ENCODE measurements around the gene CD300LF.
A peak's percentile ranks its signal among the peaks of the same experiment; 100 is the strongest.

Gene CD300LF

DNA sequence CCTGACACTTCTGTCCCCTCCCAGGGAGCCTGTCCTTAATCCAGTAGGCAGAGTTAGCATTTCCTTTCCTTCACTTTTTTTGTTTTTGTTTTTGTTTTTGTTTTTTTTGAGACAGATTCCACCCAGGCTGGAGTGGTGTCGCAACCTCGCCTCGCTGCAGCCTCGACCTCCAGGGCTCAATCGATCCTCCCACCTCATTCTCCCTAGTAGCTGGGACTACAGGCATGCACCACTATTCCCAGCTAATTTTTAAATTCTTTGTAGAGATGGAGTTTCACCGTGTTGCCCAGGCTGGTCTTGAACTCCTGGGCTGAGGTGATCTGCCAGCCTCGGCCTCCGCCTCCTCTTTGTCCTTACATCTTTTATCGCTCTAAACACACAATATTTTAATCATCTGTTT is 39.7 kb upstream of the CD300LF start:
- no peak overlapping the region for H2AFZ ChIP-seq (ENCODE audit: low read depth, low read length, severe bottlenecking)
- no peaks in the 10 kb centered on the region for H3K36me3 ChIP-seq (ENCODE audit: low read length)
- peaks cover 56% of the 10 kb centered on the region for H3K79me2 ChIP-seq (ENCODE audit: insufficient read depth, low read length)
- H3K27me3 ChIP-seq (ENCODE audit: low read length) = no peaks in the 10 kb centered on the region
- TF ChIP-seq EZH2phosphoT487 (conservative IDR thresholded peaks at IDR 0.05; ENCODE audit: low read length) = no peak
- TF ChIP-seq, protein P1, sequence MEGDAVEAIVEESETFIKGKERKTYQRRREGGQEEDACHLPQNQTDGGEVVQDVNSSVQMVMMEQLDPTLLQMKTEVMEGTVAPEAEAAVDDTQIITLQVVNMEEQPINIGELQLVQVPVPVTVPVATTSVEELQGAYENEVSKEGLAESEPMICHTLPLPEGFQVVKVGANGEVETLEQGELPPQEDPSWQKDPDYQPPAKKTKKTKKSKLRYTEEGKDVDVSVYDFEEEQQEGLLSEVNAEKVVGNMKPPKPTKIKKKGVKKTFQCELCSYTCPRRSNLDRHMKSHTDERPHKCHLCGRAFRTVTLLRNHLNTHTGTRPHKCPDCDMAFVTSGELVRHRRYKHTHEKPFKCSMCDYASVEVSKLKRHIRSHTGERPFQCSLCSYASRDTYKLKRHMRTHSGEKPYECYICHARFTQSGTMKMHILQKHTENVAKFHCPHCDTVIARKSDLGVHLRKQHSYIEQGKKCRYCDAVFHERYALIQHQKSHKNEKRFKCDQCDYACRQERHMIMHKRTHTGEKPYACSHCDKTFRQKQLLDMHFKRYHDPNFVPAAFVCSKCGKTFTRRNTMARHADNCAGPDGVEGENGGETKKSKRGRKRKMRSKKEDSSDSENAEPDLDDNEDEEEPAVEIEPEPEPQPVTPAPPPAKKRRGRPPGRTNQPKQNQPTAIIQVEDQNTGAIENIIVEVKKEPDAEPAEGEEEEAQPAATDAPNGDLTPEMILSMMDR (IDR thresholded peaks at IDR 0.05; ENCODE audit: insufficient read depth, low read length, poor library complexity, severe bottlenecking) = no peak
- H3K9ac ChIP-seq (ENCODE audit: low read length) = no peak overlapping the region
- H4K20me1 ChIP-seq (ENCODE audit: low read depth, low read length) = no peaks in the 10 kb centered on the region; the same call in 1 of the 2 replicates
- no peak overlapping the region for H3K27ac ChIP-seq (ENCODE audit: low read depth, low read length)
- H3F3A ChIP-seq (ENCODE audit: insufficient read depth) = no peaks in the 10 kb centered on the region
- no peaks in the 10 kb centered on the region for H3K9me3 ChIP-seq (ENCODE audit: insufficient read depth, low read length)
- H3K9me2 ChIP-seq (replicated peaks; ENCODE audit: insufficient read depth, low read length) = no peaks in the 10 kb centered on the region
- H3K4me3 ChIP-seq (ENCODE audit: insufficient read depth, low read length, poor library complexity, severe bottlenecking) = no peak overlapping the region
- no peak overlapping the region for H3K4me2 ChIP-seq (ENCODE audit: low read depth, low read length, poor library complexity, severe bottlenecking)

DNA sequence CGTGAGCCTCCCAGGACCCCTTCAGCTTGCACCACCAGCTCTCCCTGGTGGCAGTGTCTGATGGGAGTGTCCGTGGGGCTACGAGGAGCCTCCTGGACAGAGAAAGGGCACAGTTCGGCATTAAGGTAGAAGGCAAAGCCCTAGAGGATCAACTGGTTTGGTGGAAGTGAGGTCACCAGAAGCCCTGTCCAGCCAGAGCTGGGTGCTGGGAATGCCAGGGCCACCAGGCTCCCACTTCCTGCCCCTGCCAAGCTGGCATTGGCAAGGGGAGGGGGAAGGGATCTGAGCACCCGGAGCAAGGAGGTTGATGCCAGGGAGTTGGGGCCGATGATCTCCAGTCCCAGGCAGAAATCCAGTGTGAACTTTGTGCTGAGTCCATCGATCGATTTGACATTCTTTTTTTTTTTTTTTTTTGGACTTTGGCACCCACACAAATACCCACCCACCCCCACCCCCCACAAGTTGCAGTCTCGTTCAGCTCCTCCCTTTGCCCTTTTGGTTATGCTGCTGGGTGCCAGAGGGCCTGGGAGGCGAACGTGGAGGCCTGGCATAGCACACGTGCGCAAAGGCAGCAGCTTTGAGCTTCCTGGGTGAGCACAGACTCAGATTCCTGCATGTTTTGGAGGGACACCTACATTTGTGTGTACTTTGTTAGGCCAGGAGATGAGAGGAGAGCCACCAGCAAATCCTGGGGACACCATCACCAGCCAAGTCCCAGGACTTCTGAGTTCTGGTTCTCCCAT is 37.8 kb upstream of the CD300LF start:
- no peak overlapping the region for H2AFZ ChIP-seq (ENCODE audit: low read depth, low read length, severe bottlenecking)
- H3K79me2 ChIP-seq (ENCODE audit: insufficient read depth, low read length) = peaks cover 43% of the 10 kb centered on the region
- H4K20me1 ChIP-seq (ENCODE audit: low read depth, low read length) = no peaks in the 10 kb centered on the region; the same call in 1 of the 2 replicates
- no peaks in the 10 kb centered on the region for H3K36me3 ChIP-seq (ENCODE audit: low read length)
- H3K9me2 ChIP-seq (replicated peaks; ENCODE audit: insufficient read depth, low read length) = no peaks in the 10 kb centered on the region
- H3K27ac ChIP-seq (ENCODE audit: low read depth, low read length) = no peak overlapping the region
- peaks cover 3% of the 10 kb centered on the region; the same call in 1 of the 2 replicates for H3F3A ChIP-seq (ENCODE audit: insufficient read depth)
- peak overlapping the region; percentile 92; the same call in 1 of the 2 replicates for H3K9ac ChIP-seq (ENCODE audit: low read length)
- no peak for TF ChIP-seq EZH2phosphoT487 (conservative IDR thresholded peaks at IDR 0.05; ENCODE audit: low read length)
- TF ChIP-seq, protein P1 (IDR thresholded peaks at IDR 0.05; ENCODE audit: insufficient read depth, low read length, poor library complexity, severe bottlenecking) = no peak
- H3K4me3 ChIP-seq (ENCODE audit: insufficient read depth, low read length, poor library complexity, severe bottlenecking) = no peak overlapping the region
- H3K9me3 ChIP-seq (ENCODE audit: insufficient read depth, low read length) = no peaks in the 10 kb centered on the region
- H3K4me2 ChIP-seq (ENCODE audit: low read depth, low read length, poor library complexity, severe bottlenecking) = peak overlapping the region; percentile 74
- no peaks in the 10 kb centered on the region for H3K27me3 ChIP-seq (ENCODE audit: low read length)

DNA sequence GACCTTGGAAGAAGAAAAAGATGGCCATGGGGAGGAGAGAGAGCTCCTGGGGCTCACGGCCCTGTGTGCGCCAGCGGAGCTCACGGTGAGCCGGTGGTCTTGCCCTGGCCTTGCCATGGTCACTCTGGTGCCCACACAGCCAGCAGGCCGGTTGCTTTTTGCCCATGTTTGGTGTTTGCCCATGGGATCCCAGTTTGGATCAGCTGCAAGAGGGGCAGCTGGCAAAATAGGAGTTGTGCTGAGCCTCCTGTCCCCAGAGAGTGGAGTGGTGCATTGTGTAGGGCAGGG is 37.3 kb upstream of the CD300LF start:
- H3K4me3 ChIP-seq (ENCODE audit: insufficient read depth, low read length, poor library complexity, severe bottlenecking) = peak overlapping the region; percentile 85
- H3K79me2 ChIP-seq (ENCODE audit: insufficient read depth, low read length) = peaks cover 41% of the 10 kb centered on the region
- no peak for TF ChIP-seq EZH2phosphoT487 (conservative IDR thresholded peaks at IDR 0.05; ENCODE audit: low read length)
- TF ChIP-seq, protein P1 (IDR thresholded peaks at IDR 0.05; ENCODE audit: insufficient read depth, low read length, poor library complexity, severe bottlenecking) = no peak
- no peaks in the 10 kb centered on the region for H3K27me3 ChIP-seq (ENCODE audit: low read length)
- peak overlapping the region; percentile 92 for H3K9ac ChIP-seq (ENCODE audit: low read length)
- no peaks in the 10 kb centered on the region; the same call in 1 of the 2 replicates for H4K20me1 ChIP-seq (ENCODE audit: low read depth, low read length)
- peaks cover 3% of the 10 kb centered on the region; the same call in 1 of the 2 replicates for H3F3A ChIP-seq (ENCODE audit: insufficient read depth)
- no peaks in the 10 kb centered on the region for H3K9me2 ChIP-seq (replicated peaks; ENCODE audit: insufficient read depth, low read length)
- H3K27ac ChIP-seq (ENCODE audit: low read depth, low read length) = no peak overlapping the region
- no peaks in the 10 kb centered on the region for H3K9me3 ChIP-seq (ENCODE audit: insufficient read depth, low read length)
- no peak overlapping the region for H2AFZ ChIP-seq (ENCODE audit: low read depth, low read length, severe bottlenecking)
- H3K4me2 ChIP-seq (ENCODE audit: low read depth, low read length, poor library complexity, severe bottlenecking) = peak overlapping the region; percentile 74
- H3K36me3 ChIP-seq (ENCODE audit: low read length) = no peaks in the 10 kb centered on the region

Data from SU-DHL-6 (cell line).